Measurements from ENCODE around the gene MEGF11.

Gene MEGF11

DNA sequence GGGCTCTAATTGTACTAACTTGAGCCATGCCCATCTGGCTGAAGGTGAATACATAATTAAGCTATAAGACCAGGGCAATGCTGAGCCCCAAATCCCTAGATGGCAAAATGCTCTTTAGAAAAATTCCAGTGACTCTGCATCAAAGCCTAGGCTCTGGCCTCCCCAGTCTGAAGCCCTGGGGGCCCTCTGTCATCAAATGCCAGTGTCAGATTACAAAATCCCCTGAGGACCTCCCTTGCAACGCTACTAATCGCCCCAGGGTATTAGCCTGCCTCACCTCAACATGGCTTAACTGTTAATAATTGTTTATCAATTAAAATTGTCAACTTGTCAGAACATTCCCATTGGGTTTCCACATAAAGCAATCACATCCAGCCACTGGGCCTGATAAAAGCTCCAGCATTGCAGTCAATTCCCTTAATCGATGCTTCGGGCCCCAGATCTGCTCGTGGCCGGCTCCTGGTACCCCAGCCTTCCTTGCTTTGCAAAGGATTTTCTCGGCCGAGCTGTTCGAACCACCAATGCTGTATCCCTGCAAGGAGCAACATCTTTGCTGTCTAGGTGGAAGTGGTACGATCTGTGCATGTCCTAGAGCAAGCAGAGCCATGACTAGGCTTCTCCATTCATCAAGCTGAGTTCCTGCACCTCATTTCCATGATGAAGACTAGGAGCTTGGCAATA is 151.7 kb downstream of the MEGF11 start:
- no peak for DNase-seq
- TF ChIP-seq CTCF (IDR thresholded peaks at IDR 0.05) = no peak

GRCh38 chr15:66100761-66101160 is 152.8 kb downstream of the MEGF11 start:
- TF ChIP-seq CTCF (IDR thresholded peaks at IDR 0.05) = no peak
- H3K9me3 Mint-ChIP-seq = no peaks in the 10 kb centered on the region
- no peaks in the 10 kb centered on the region for H3K36me3 Mint-ChIP-seq (ENCODE audit: low read depth)
- H3K27me3 Mint-ChIP-seq (ENCODE audit: low read depth, poor library complexity) = peaks cover 12% of the 10 kb centered on the region
- no peak for DNase-seq
- peaks cover 46% of the 10 kb centered on the region for H3K4me1 Mint-ChIP-seq
- no peak overlapping the region for H3K27ac Mint-ChIP-seq
- no peak overlapping the region for H3K4me3 Mint-ChIP-seq

More for the DNA sequence above, 151.7 kb downstream of the MEGF11 start:
- no peaks in the 10 kb centered on the region for H3K36me3 Mint-ChIP-seq (ENCODE audit: low read depth)
- H3K4me3 Mint-ChIP-seq = no peak overlapping the region
- H3K9me3 Mint-ChIP-seq = no peaks in the 10 kb centered on the region
- H3K27ac Mint-ChIP-seq = peak overlapping the region; percentile 69
- H3K27me3 Mint-ChIP-seq (ENCODE audit: low read depth, poor library complexity) = peaks cover 17% of the 10 kb centered on the region
- H3K4me1 Mint-ChIP-seq = peaks cover 48% of the 10 kb centered on the region

DNA sequence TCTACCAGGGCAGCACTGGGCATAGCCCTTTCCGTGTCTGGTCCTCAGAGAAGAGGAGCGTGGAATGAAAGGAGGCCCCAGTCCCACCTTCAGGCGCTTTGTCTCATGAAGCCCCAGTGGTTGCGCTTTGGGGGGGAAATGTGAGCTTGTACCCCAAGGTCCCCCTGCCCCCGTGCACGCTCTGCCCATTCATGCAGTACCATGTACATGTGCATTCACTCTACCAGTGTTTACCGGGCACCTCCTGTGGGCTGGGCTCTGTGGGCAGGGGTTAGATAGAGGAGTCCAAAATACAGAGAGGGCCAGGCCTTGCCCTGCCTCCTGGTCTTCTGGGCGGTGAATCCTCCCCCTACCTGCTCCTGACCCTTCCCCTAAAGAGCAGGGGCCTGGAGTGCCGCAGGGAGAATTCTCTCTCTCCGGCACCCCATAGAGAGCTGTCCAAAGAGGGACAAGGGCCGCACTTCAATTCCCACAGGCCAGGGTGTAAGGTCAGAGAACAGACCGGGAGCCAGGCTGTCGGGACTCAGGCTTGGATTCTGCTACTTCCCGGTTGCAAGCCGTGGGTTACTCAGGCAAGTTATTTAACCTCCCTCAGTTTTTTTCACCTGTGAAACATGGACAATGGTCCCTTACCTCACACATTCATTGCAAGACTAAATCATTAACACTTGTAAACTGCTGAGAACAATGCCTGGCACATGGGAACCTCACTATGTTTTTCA is 153.4 kb downstream of the MEGF11 start:
- no peak overlapping the region for H3K27ac Mint-ChIP-seq
- no peaks in the 10 kb centered on the region for H3K9me3 Mint-ChIP-seq
- no peak for DNase-seq
- TF ChIP-seq CTCF (IDR thresholded peaks at IDR 0.05) = no peak
- peaks cover 12% of the 10 kb centered on the region for H3K27me3 Mint-ChIP-seq (ENCODE audit: low read depth, poor library complexity)
- no peaks in the 10 kb centered on the region for H3K36me3 Mint-ChIP-seq (ENCODE audit: low read depth)
- H3K4me3 Mint-ChIP-seq = no peak overlapping the region
- peaks cover 51% of the 10 kb centered on the region for H3K4me1 Mint-ChIP-seq

GRCh38 chr15:66098022-66098363 is 155.6 kb downstream of the MEGF11 start:
- DNase-seq = no peak
- Mint-ChIP-seq H3K4me1 (peaks cover 70% of the 10 kb centered on the region), H3K36me3 (ENCODE audit: low read depth) (no peaks in the 10 kb centered on the region), H3K27me3 (ENCODE audit: low read depth, poor library complexity) (peaks cover 12% of the 10 kb centered on the region), H3K4me3 (no peak overlapping the region), H3K27ac (no peak overlapping the region), H3K9me3 (no peaks in the 10 kb centered on the region)
- TF ChIP-seq CTCF (IDR thresholded peaks at IDR 0.05) = no peak

DNA sequence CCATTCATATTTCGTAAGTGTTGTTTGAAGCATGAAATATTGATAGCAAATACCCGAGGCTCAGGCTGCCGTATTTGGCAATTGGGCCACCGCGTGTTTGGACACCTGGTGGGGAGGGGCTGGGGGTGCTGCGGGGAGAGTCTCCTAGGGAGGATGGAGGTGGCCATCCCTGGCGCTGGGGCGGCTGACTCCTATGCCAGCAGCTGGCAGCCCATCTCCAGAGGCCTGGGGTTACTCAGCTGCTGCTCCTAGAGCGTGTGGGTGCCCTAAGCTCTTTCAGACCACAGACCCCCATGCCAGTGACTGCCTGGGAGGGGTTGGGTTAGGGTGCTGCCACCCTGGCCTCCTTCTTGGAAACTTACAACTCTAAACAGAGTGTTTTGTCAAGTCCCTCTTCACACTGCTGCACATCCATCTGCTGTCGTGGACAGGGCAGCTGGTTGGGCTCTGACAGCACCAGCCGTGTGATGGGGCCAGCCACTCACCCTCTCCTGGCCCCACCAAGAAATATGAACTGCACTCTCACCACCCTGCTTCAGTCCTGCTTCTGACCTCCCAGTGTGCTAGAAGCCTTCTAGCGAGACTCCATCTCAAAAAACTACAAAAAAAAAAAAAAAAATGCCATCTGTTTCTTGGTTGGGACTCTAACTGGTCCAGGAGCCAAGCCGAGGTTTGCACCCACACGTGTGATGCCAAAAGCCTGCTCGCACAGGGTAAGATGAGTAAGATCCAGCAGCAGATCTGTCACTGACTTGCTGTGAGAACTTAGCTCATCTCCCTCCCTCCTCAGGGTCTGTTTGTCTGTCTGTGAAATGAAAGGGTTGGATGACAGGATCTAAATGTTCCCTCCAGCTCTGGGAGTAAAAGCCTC is 156.2 kb downstream of the MEGF11 start:
- no peak overlapping the region for H3K4me3 Mint-ChIP-seq
- TF ChIP-seq CTCF (IDR thresholded peaks at IDR 0.05) = no peak
- no peaks in the 10 kb centered on the region for H3K36me3 Mint-ChIP-seq (ENCODE audit: low read depth)
- peaks cover 12% of the 10 kb centered on the region for H3K27me3 Mint-ChIP-seq (ENCODE audit: low read depth, poor library complexity)
- H3K27ac Mint-ChIP-seq = no peak overlapping the region
- no peaks in the 10 kb centered on the region for H3K9me3 Mint-ChIP-seq
- no peak for DNase-seq
- H3K4me1 Mint-ChIP-seq = peaks cover 75% of the 10 kb centered on the region

Data from nephron progenitor cell (in vitro differentiated cells).